Common myeloid progenitor, CD34-positive (primary cell): Measurements from ENCODE around the gene GATAD2A.

Source experiments
- CTCF ChIA-PET: fragments of 350-600 bp; sonication (Branson Sonifier 250); formaldehyde crosslinking; loops from one replicate; lab custom pipeline; 2021; ENCODE audit warnings: antibody characterized with exemption; lab: Charles Lee
- POLR2A ChIA-PET: fragments of 350-600 bp; sonication (Branson Sonifier 250); formaldehyde crosslinking; loops from one replicate; lab custom pipeline; 2021; ENCODE audit warnings: antibody characterized with exemption; lab: Charles Lee
- DNase-seq, 3 donors: peaks; one replicate each; pipeline versions ENCODE4 v3.0.0 to v3.0.0-alpha.2; 2013
- H3K27ac ChIP-seq, 2 experiments: 1 replicate in 1 of 2; 2 replicates in 1 of 2; pipeline ENCODE4 v1.7.0; 2013; ENCODE audit warnings: inconsistent platforms in 2 of 2, low read length in 2 of 2, mild to moderate bottlenecking in 2 of 2, low read depth in 1 of 2, moderate library complexity in 1 of 2; ENCODE audit not compliant: severe bottlenecking in 2 of 2, insufficient read depth in 1 of 2, poor library complexity in 1 of 2
- H3K27me3 ChIP-seq, 5 experiments: replicated peaks in 2 of 5; 1 replicate in 3 of 5; 2 replicates in 2 of 5; pipeline versions ENCODE4 v1.6.1 to v1.7.0; 2013; ENCODE audit warnings: low read length in 4 of 5, mild to moderate bottlenecking in 2 of 5, moderate library complexity in 2 of 5, inconsistent platforms in 1 of 5; ENCODE audit not compliant: insufficient read depth in 5 of 5, control insufficient read depth in 4 of 5
- H3K36me3 ChIP-seq, 4 experiments: 1 replicate in 2 of 4; 2 replicates in 2 of 4; pipeline versions ENCODE4 v1.6.1 to v1.7.0; 2013; ENCODE audit warnings: low read length in 3 of 4, control low read depth in 1 of 4, mild to moderate bottlenecking in 1 of 4; ENCODE audit not compliant: control insufficient read depth in 4 of 4, insufficient read depth in 4 of 4
- H3K4me1 ChIP-seq, 4 experiments: 1 replicate in 3 of 4; 2 replicates in 1 of 4; pipeline versions ENCODE4 v1.6.1 to v1.7.1; 2013; ENCODE audit warnings: low read length in 3 of 4, mild to moderate bottlenecking in 3 of 4, control low read depth in 1 of 4, inconsistent platforms in 1 of 4, moderate library complexity in 1 of 4; ENCODE audit not compliant: control insufficient read depth in 4 of 4, insufficient read depth in 4 of 4; ENCODE audit errors: control extremely low read depth in 1 of 4
- H3K4me3 ChIP-seq, 7 experiments: 1 replicate in 4 of 7; 2 replicates in 3 of 7; pipeline versions ENCODE4 v1.5.1 to v1.7.0; 2013; ENCODE audit warnings: mild to moderate bottlenecking in 7 of 7, low read length in 6 of 7, moderate library complexity in 6 of 7, inconsistent platforms in 2 of 7, low read depth in 2 of 7, control low read depth in 1 of 7; ENCODE audit not compliant: insufficient read depth in 4 of 7, control insufficient read depth in 1 of 7; ENCODE audit errors: extremely low read depth in 1 of 7
- H3K9me3 ChIP-seq, 5 experiments: 1 replicate in 4 of 5; 2 replicates in 1 of 5; pipeline versions ENCODE4 v1.6.1 to v1.7.1; 2013; ENCODE audit warnings: low read length in 4 of 5, mild to moderate bottlenecking in 2 of 5, inconsistent platforms in 1 of 5, low read depth in 1 of 5, moderate library complexity in 1 of 5; ENCODE audit not compliant: control insufficient read depth in 4 of 5, insufficient read depth in 2 of 5; ENCODE audit errors: control extremely low read depth in 1 of 5
- WGBS: methylation state at CpG from one replicate; pipeline ENCODE4 v1.1.5; 2013; ENCODE audit not compliant: insufficient coverage; 5-methylcytosine and 5-hydroxymethylcytosine counted together

GATAD2A gene

DNA sequence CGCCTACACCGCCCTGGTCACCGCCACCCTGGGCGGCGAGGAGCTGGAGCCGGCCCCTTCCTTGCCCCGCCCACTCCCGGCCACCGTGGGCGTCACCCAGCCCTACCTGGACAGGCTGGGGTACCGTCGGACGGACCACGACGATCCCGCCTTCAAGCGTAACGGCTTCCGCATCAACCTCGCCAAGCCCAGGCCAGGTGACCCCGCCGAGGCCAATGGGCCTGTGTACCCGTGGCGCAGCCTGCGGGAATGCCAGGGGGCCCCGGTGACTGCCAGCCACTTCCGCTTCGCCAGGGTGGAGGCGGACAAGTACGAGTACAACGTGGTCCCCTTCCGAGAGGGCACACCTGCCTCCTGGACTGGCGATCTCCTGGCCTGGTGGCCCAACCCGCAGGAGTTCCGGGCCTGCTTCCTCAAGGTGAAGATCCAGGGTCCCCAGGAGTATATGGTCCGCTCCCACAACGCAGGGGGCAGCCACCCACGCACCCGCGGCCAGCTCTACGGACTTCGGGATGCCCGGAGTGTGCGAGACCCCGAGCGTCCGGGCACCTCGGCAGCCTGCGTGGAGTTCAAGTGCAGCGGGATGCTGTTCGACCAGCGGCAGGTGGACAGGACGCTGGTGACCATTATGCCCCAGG is 139.6 kb downstream of the GATAD2A start:
- 93% methylated on average over 50 of the region's 53 CpGs for WGBS
- peaks cover 0 to 19% (median 12%) of the 10 kb centered on the region in 4 experiments for H3K4me1 ChIP-seq
- ChIA-PET POLR2A (no interaction called here), CTCF (no interaction called here)
- peaks cover 0 to 44% (median 8%) of the 10 kb centered on the region in 5 experiments for H3K27me3 ChIP-seq
- no peak overlapping the region for H3K4me3 ChIP-seq
- peaks cover 0 to 5% (median 0%) of the 10 kb centered on the region in 5 experiments for H3K9me3 ChIP-seq
- no peak for DNase-seq
- H3K36me3 ChIP-seq = no peaks in the 10 kb centered on the region
- H3K27ac ChIP-seq = no peak overlapping the region

DNA sequence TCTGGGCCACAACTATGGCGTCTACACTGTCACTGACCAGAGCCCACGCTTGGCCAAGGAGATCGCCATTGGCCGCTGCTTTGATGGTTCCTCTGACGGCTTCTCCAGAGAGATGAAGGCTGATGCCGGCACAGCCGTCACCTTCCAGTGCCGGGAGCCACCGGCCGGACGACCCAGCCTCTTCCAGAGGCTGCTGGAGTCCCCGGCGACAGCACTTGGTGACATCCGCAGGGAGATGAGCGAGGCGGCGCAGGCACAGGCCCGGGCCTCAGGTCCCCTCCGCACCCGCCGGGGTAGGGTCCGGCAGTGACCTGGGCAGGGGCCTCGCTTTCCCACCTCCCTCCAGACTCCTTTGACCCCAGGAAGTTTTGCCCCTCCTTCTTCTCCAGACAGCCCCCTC is 140.2 kb downstream of the GATAD2A start:
- WGBS = 96% methylated on average over 21 of the region's 23 CpGs

DNA sequence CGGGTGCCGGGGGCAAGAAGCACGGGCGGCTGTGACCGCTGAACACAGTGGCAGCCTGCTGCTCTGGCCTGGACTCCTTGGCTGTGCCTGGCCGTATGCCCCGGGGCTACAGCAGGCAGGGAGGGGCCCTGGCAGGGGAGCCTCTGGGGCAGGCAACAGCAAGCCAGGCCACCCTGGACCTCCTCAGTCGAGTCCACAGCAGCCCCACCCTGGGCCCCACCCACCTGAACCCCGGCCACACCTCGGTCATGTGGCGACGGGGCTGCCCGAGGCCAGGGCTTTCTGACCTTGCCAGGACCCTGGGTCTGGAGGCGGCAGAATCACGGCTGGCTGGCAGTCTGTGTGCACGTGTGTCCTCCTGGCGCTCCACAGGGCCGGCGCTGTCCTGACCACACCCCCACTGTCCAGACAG is 141.3 kb downstream of the GATAD2A start:
- peaks cover 0 to 29% (median 2%) of the 10 kb centered on the region in 5 experiments for H3K27me3 ChIP-seq
- H3K9me3 ChIP-seq = peaks cover 0 to 5% (median 0%) of the 10 kb centered on the region in 5 experiments
- 89% methylated on average over 14 of the region's 19 CpGs for WGBS
- CTCF ChIA-PET = interaction anchor here (1.2 to 2.1 kb wide), 4 partner anchors 9 to 97 kb away, joined by 4 to 5 read pairs (median 4); partner anchors contain the start of gene GMIP
- H3K4me1 ChIP-seq = peaks cover 0 to 5% (median 0%) of the 10 kb centered on the region in 4 experiments
- no peak overlapping the region for H3K27ac ChIP-seq
- no peaks in the 10 kb centered on the region for H3K36me3 ChIP-seq
- H3K4me3 ChIP-seq = no peak overlapping the region
- POLR2A ChIA-PET = no interaction called here
- DNase-seq = no peak

More for the DNA sequence above, 140.2 kb downstream of the GATAD2A start:
- Histone ChIP-seq H3K27ac (no peak overlapping the region), H3K36me3 (no peaks in the 10 kb centered on the region), H3K27me3 (peaks cover 0 to 39% (median 7%) of the 10 kb centered on the region in 5 experiments), H3K4me1 (peaks cover 0 to 15% (median 7%) of the 10 kb centered on the region in 4 experiments), H3K4me3 (no peak overlapping the region), H3K9me3 (peaks cover 0 to 5% (median 0%) of the 10 kb centered on the region in 5 experiments)
- CTCF ChIA-PET = no interaction called here
- POLR2A ChIA-PET = no interaction called here
- DNase-seq = no peak

DNA sequence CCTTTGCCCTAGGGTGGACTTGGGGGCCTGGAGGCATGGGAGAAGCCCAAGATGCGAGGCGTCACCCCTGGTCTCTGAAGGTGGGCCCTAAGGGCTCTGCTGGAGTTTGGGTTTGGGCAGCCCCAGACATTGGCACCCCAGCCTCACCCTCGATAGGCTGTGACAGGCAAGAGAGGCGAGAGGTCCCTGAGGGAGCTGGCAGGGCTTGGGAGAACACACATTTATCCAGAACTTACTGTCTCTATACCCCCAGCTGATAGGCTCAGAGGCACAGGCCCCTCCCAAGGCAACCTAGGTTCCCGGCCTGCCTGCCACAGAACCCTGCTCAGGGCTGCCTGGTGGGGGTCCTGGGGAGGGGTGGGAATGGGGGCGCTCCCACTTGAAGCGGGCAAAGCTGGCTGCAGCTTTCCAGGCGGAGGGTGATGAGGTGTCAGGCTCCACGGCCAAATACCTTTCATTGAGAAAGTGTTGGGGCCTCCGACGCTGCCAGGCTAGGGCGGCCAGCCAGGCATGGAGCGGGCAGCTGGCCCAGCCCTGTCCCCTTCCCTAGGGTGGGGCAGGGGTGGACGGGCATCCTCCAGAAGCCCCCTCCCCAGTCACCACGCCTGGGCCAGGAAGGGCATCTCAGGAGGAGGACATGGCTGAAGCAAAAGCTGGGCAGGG is 142.3 kb downstream of the GATAD2A start:
- Histone ChIP-seq H3K4me1 (no peaks in the 10 kb centered on the region), H3K27me3 (peaks cover 0 to 23% (median under 1%) of the 10 kb centered on the region in 5 experiments), H3K9me3 (peaks cover 0 to 5% (median 0%) of the 10 kb centered on the region in 5 experiments), H3K27ac (no peak overlapping the region), H3K36me3 (no peaks in the 10 kb centered on the region), H3K4me3 (no peak overlapping the region)
- 70% methylated on average over 11 of the region's 15 CpGs for whole genome bisulfite sequencing
- CTCF ChIA-PET = interaction anchor here (1.0 to 2.1 kb wide), 6 partner anchors 8 to 411 kb away, joined by 3 to 5 read pairs (median 4); partner anchors contain the start of gene GMIP
- POLR2A ChIA-PET = no interaction called here
- no peak for DNase-seq

DNA sequence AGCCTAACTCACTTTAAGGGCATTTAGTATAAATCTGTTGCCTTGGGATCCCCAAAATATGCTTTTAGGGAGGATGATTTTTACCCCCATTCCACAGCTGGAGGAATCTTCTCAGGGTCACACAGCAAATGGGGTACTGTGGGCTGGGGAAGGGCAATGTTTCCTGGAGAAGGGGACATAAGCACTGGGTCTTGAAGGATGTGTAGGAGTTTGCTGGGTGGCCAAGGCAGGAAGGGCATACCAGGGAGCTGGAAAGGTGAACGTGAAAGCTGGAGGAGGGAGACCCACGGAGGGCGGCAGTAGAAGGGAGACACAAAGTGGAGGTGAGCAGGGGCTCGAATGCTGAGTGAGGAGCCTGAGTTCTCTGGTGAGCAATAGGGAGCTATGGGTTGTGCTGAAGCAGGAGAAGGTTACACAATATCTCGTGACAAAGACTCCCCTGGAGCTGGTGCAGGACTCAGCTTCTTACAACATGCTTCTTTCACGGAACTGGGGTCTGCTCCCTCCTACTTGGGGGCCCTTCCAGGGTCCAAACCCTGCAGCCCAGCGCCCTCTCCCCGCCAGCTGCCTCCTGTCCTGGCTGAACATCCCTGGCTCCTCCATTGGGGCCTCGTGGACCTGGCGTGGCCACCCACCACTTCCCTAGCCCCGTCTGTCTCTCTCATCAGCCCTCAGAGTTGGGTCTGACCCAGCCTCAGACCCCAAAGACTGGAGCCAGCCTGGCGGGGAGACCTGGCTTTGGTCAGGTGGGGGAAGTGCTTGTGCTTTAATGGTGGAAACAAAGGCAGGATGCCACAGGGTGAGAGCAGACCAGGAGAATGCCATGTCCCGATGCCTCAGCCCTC is 143.7 kb downstream of the GATAD2A start:
- ChIA-PET CTCF (interaction anchor here (1.7 to 1.9 kb wide), 2 partner anchors 12 to 17 kb away, joined by 4 to 5 read pairs; no protein-coding TSS in a partner anchor), POLR2A (no interaction called here)
- WGBS = 73% methylated on average over 8 of the region's 13 CpGs
- peaks cover 0 to 5% (median 0%) of the 10 kb centered on the region in 5 experiments for H3K9me3 ChIP-seq
- no peak for DNase-seq
- peaks cover 0 to 11% (median 0%) of the 10 kb centered on the region in 5 experiments for H3K27me3 ChIP-seq
- H3K36me3 ChIP-seq = no peaks in the 10 kb centered on the region
- H3K27ac ChIP-seq = no peak overlapping the region
- H3K4me3 ChIP-seq = no peak overlapping the region
- H3K4me1 ChIP-seq = no peaks in the 10 kb centered on the region

DNA sequence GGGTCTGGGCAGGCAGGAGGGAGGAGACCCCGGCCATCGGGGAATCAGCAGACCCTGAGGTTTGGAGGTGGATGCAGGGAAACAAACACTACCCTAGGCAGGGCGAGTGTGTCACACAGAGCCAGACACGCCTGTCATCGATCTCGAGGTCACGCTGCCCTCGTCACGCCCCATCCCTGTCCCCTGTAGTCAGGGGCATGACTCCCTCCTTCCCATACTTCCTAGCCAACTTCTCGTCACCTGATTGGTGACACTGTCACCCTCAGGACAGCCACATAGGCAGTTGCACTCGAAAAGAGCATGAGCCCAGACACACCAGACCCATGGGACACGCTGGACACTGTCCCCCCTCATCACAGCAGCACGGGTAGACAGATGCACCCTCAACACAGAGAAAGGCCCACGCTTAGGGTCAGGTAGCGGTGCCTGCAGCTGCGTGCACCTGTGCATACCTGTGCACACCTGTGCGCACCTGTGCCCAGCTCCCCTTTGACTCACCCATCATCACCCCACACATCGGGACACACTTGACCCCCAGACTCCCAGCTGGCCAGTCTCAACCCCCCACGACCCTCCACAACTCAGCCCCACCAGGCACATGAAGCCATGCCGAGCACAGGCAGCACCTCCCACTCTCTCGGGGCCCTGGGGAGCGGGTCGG is 144.5 kb downstream of the GATAD2A start:
- CTCF ChIA-PET = interaction anchor here (1.2 to 1.9 kb wide), 3 partner anchors 9 to 18 kb away, joined by 3 to 5 read pairs (median 4); no protein-coding TSS in a partner anchor
- Histone ChIP-seq H3K4me1 (no peaks in the 10 kb centered on the region), H3K27me3 (peaks cover 0 to 6% (median 0%) of the 10 kb centered on the region in 5 experiments), H3K4me3 (no peak overlapping the region), H3K27ac (no peak overlapping the region), H3K36me3 (no peaks in the 10 kb centered on the region), H3K9me3 (peaks cover 0 to 3% (median 0%) of the 10 kb centered on the region in 5 experiments)
- DNase-seq = no peak
- POLR2A ChIA-PET = no interaction called here
- 87% methylated on average over 21 of the region's 23 CpGs for WGBS
